Gastrocnemius medialis (tissue), 4 donors: ENCODE data around the gene ABCG2.

Experiments used
- CTCF ChIP-seq, 5 experiments: fragments of 450-650 bp in 3 of 5; fragments of 200-600 bp in 2 of 5; sonication (generic) in 2 of 5; IDR thresholded peaks in 4 of 5; conservative IDR thresholded peaks in 1 of 5; 1 replicate in 4 of 5; 2 replicates in 1 of 5; pipeline ENCODE4 v1.5.1; 2016 to 2019; ENCODE audit warnings: antibody characterized with exemption in 5 of 5, mild to moderate bottlenecking in 3 of 5, moderate library complexity in 3 of 5
- POLR2A ChIP-seq, 2 donors: fragments of 450-650 bp; IDR thresholded peaks; one replicate each; pipeline ENCODE4 v1.6.1; 2017; ENCODE audit warnings: antibody characterized with exemption in 2 of 2, mild to moderate bottlenecking in 2 of 2, moderate library complexity in 2 of 2

- TF ChIP-seq POLR2A (IDR thresholded peaks at IDR 0.05) (no peak), CTCF (IDR thresholded peaks at IDR 0.05 in 4 of 5, conservative IDR thresholded peaks at IDR 0.05 in 1 of 5) (no peak)
Observed at GRCh38 chr4:88135356-88135663, 23.1 kb downstream of the ABCG2 start.
